ENCODE measurements around the gene DTWD2.
"Not testable (repeated sequence)": the region's sequence is repeated elsewhere in the genome, so short reads cannot be mapped to it uniquely, and the experiment has no call there.

The DTWD2 gene

DNA sequence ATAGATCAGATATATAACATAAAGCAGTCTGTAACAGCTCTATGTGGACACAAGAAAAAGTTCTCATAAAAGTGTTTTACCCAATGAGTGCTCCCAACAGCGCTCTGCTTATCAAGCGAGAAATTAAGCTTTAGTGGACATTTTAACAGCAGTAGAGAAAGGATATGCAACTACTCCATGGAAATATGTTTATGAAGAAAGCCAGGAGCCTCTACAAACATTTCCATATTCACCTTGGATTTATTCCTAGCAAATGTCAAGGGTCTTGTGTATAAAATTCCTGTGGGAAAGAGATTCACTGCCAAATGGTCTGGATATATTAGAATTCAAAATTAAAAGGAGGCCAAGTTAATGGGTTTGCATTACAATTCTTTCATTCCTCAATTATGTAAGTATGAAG, 66.5 kb downstream of the DTWD2 start:
- Histone ChIP-seq H3K4ac (ENCODE audit: low read length) (no peak overlapping the region), H2AK5ac (ENCODE audit: low read depth, low read length) (no peak overlapping the region), H2BK120ac (ENCODE audit: low read depth, low read length) (no peak overlapping the region), H3K14ac (ENCODE audit: low read length) (no peak overlapping the region), H3K4me2 (ENCODE audit: insufficient read depth, low read length, poor library complexity, severe bottlenecking) (no peak overlapping the region), H2BK5ac (ENCODE audit: low read length) (no peak overlapping the region), H3K18ac (ENCODE audit: low read length) (no peak overlapping the region), H2AFZ (ENCODE audit: low read length) (no peak overlapping the region), H2BK15ac (ENCODE audit: low read length) (no peak overlapping the region), H3K9me3 (replicated peaks in 1 of 2; ENCODE audit: control insufficient read depth in 2 of 2, insufficient read depth in 1 of 2, low read depth in 1 of 2, low read length in 2 of 2) (peaks cover 0 to 4% of the 10 kb centered on the region in 2 donors), H2BK12ac (ENCODE audit: low read length) (no peak overlapping the region), H4K8ac (ENCODE audit: low read depth, low read length) (no peak overlapping the region), H3K36me3 (replicated peaks in 1 of 2; ENCODE audit: control insufficient read depth in 2 of 2, insufficient read depth in 2 of 2, low read length in 2 of 2) (no peaks in the 10 kb centered on the region), H3K27ac (replicated peaks; ENCODE audit: low read length) (no peak overlapping the region), H3K4me1 (ENCODE audit: control insufficient read depth in 2 of 2, insufficient read depth in 1 of 2, low read depth in 1 of 2, low read length in 2 of 2) (no peaks in the 10 kb centered on the region), H3K79me1 (ENCODE audit: low read depth, low read length) (no peaks in the 10 kb centered on the region), H3K9ac (ENCODE audit: low read depth, low read length, poor library complexity) (no peak overlapping the region), H3K23ac (ENCODE audit: low read depth, low read length, poor library complexity) (no peak overlapping the region), H4K91ac (ENCODE audit: low read depth, low read length, poor library complexity) (no peak overlapping the region), H3K4me3 (ENCODE audit: low read length in 2 of 2) (no peak overlapping the region), H3K27me3 (ENCODE audit: control insufficient read depth in 3 of 3, insufficient read depth in 3 of 3, low read depth in 1 of 3, low read length in 3 of 3) (no peaks in the 10 kb centered on the region)
- no CpG with 5 or more reads among the region's 2 CpGs for WGBS, 2 donors (ENCODE audit: extremely low coverage in 2 of 2, insufficient read length in 2 of 2, insufficient replicate concordance in 1 of 2)
- DNase-seq (ENCODE audit: low spot score), result no peak

GRCh38 chr5:118919016-118919415, 69.3 kb downstream of the DTWD2 start:
- no peaks in the 10 kb centered on the region for H3K79me1 ChIP-seq (ENCODE audit: low read depth, low read length)
- no peak overlapping the region for H3K4me2 ChIP-seq (ENCODE audit: insufficient read depth, low read length, poor library complexity, severe bottlenecking)
- H2BK5ac ChIP-seq (ENCODE audit: low read length), result no peak overlapping the region
- H3K23ac ChIP-seq (ENCODE audit: low read depth, low read length, poor library complexity), result no peak overlapping the region
- H4K91ac ChIP-seq (ENCODE audit: low read depth, low read length, poor library complexity), result no peak overlapping the region
- no peak overlapping the region for H2AFZ ChIP-seq (ENCODE audit: low read length)
- DNase-seq (ENCODE audit: low spot score), result no peak
- no CpG with 5 or more reads among the region's 3 CpGs for WGBS, 2 donors (ENCODE audit: extremely low coverage in 2 of 2, insufficient read length in 2 of 2, insufficient replicate concordance in 1 of 2)
- no peak overlapping the region for H2BK12ac ChIP-seq (ENCODE audit: low read length)
- H4K8ac ChIP-seq (ENCODE audit: low read depth, low read length), result no peak overlapping the region
- no peak overlapping the region for H3K4ac ChIP-seq (ENCODE audit: low read length)
- H3K27me3 ChIP-seq (ENCODE audit: control insufficient read depth in 3 of 3, insufficient read depth in 3 of 3, low read depth in 1 of 3, low read length in 3 of 3), result no peaks in the 10 kb centered on the region
- no peak overlapping the region for H2AK5ac ChIP-seq (ENCODE audit: low read depth, low read length)
- no peak overlapping the region for H3K14ac ChIP-seq (ENCODE audit: low read length)
- no peak overlapping the region for H3K9ac ChIP-seq (ENCODE audit: low read depth, low read length, poor library complexity)
- no peaks in the 10 kb centered on the region for H3K9me3 ChIP-seq (replicated peaks in 1 of 2; ENCODE audit: control insufficient read depth in 2 of 2, insufficient read depth in 1 of 2, low read depth in 1 of 2, low read length in 2 of 2)
- H3K4me1 ChIP-seq (ENCODE audit: control insufficient read depth in 2 of 2, insufficient read depth in 1 of 2, low read depth in 1 of 2, low read length in 2 of 2), result no peaks in the 10 kb centered on the region
- H3K4me3 ChIP-seq (ENCODE audit: low read length in 2 of 2), result no peak overlapping the region
- no peak overlapping the region for H3K27ac ChIP-seq (replicated peaks; ENCODE audit: low read length)
- H3K36me3 ChIP-seq (replicated peaks in 1 of 2; ENCODE audit: control insufficient read depth in 2 of 2, insufficient read depth in 2 of 2, low read length in 2 of 2), result no peaks in the 10 kb centered on the region
- H2BK120ac ChIP-seq (ENCODE audit: low read depth, low read length), result no peak overlapping the region
- H2BK15ac ChIP-seq (ENCODE audit: low read length), result no peak overlapping the region
- no peak overlapping the region for H3K18ac ChIP-seq (ENCODE audit: low read length)

- no CpG with 5 or more reads among the region's 7 CpGs for WGBS, 2 donors (ENCODE audit: extremely low coverage in 2 of 2, insufficient read length in 2 of 2, insufficient replicate concordance in 1 of 2)
- Histone ChIP-seq H3K4me1 (ENCODE audit: control insufficient read depth in 2 of 2, insufficient read depth in 1 of 2, low read depth in 1 of 2, low read length in 2 of 2) (no peaks in the 10 kb centered on the region), H3K4me3 (ENCODE audit: low read length in 2 of 2) (no peak overlapping the region), H2BK12ac (ENCODE audit: low read length) (no peak overlapping the region), H3K27me3 (ENCODE audit: control insufficient read depth in 3 of 3, insufficient read depth in 3 of 3, low read depth in 1 of 3, low read length in 3 of 3) (no peaks in the 10 kb centered on the region), H2AFZ (ENCODE audit: low read length) (no peak overlapping the region), H3K4me2 (ENCODE audit: insufficient read depth, low read length, poor library complexity, severe bottlenecking) (no peak overlapping the region), H3K4ac (ENCODE audit: low read length) (no peak overlapping the region), H3K9ac (ENCODE audit: low read depth, low read length, poor library complexity) (no peak overlapping the region), H4K91ac (ENCODE audit: low read depth, low read length, poor library complexity) (no peak overlapping the region), H3K36me3 (replicated peaks in 1 of 2; ENCODE audit: control insufficient read depth in 2 of 2, insufficient read depth in 2 of 2, low read length in 2 of 2) (no peaks in the 10 kb centered on the region), H4K8ac (ENCODE audit: low read depth, low read length) (no peak overlapping the region), H3K9me3 (replicated peaks in 1 of 2; ENCODE audit: control insufficient read depth in 2 of 2, insufficient read depth in 1 of 2, low read depth in 1 of 2, low read length in 2 of 2) (no peaks in the 10 kb centered on the region), H3K14ac (ENCODE audit: low read length) (no peak overlapping the region), H3K27ac (replicated peaks; ENCODE audit: low read length) (no peak overlapping the region), H3K23ac (ENCODE audit: low read depth, low read length, poor library complexity) (no peak overlapping the region), H2BK5ac (ENCODE audit: low read length) (no peak overlapping the region), H2BK15ac (ENCODE audit: low read length) (no peak overlapping the region), H2AK5ac (ENCODE audit: low read depth, low read length) (no peak overlapping the region), H3K18ac (ENCODE audit: low read length) (no peak overlapping the region), H2BK120ac (ENCODE audit: low read depth, low read length) (no peak overlapping the region), H3K79me1 (ENCODE audit: low read depth, low read length) (no peaks in the 10 kb centered on the region)
- DNase-seq (ENCODE audit: low spot score), result no peak
These were observed 70.1 kb downstream of the DTWD2 start for GRCh38 chr5:118918232-118918631.

GRCh38 chr5:118907536-118907935, 80.8 kb downstream of the DTWD2 start:
- not testable (repeated sequence) for H2AK5ac ChIP-seq (ENCODE audit: low read depth, low read length); H3K79me1 ChIP-seq (ENCODE audit: low read depth, low read length); H3K4me3 ChIP-seq (ENCODE audit: low read length in 2 of 2); H2BK15ac ChIP-seq (ENCODE audit: low read length); H3K18ac ChIP-seq (ENCODE audit: low read length); H4K91ac ChIP-seq (ENCODE audit: low read depth, low read length, poor library complexity); H4K8ac ChIP-seq (ENCODE audit: low read depth, low read length); H3K36me3 ChIP-seq (replicated peaks in 1 of 2; ENCODE audit: control insufficient read depth in 2 of 2, insufficient read depth in 2 of 2, low read length in 2 of 2); H2BK120ac ChIP-seq (ENCODE audit: low read depth, low read length); H2AFZ ChIP-seq (ENCODE audit: low read length); DNase-seq (ENCODE audit: low spot score); H3K27ac ChIP-seq (replicated peaks; ENCODE audit: low read length); H3K23ac ChIP-seq (ENCODE audit: low read depth, low read length, poor library complexity); H3K14ac ChIP-seq (ENCODE audit: low read length); H3K9ac ChIP-seq (ENCODE audit: low read depth, low read length, poor library complexity); H2BK12ac ChIP-seq (ENCODE audit: low read length); H3K27me3 ChIP-seq (ENCODE audit: control insufficient read depth in 3 of 3, insufficient read depth in 3 of 3, low read depth in 1 of 3, low read length in 3 of 3); H3K4ac ChIP-seq (ENCODE audit: low read length); H3K4me1 ChIP-seq (ENCODE audit: control insufficient read depth in 2 of 2, insufficient read depth in 1 of 2, low read depth in 1 of 2, low read length in 2 of 2); H2BK5ac ChIP-seq (ENCODE audit: low read length); H3K9me3 ChIP-seq (replicated peaks in 1 of 2; ENCODE audit: control insufficient read depth in 2 of 2, insufficient read depth in 1 of 2, low read depth in 1 of 2, low read length in 2 of 2); H3K4me2 ChIP-seq (ENCODE audit: insufficient read depth, low read length, poor library complexity, severe bottlenecking)
- WGBS, 2 donors (ENCODE audit: extremely low coverage in 2 of 2, insufficient read length in 2 of 2, insufficient replicate concordance in 1 of 2), result no CpG with 5 or more reads among the region's 5 CpGs

Measured in neuronal stem cell (in vitro differentiated cells).